ENCODE measurements around the gene VCPKMT. TPM values are rescaled to one million over a fixed set of nuclear protein-coding genes. Genes with fewer than 3 reads are reported as not detected.

Gene VCPKMT
- total and polyA plus RNA-seq, 8 donors: 2.8 to 13.3 (median 3.0) TPM

GRCh38 chr14:50106178-50106577 is 10.2 kb downstream of the VCPKMT start:
- 69 to 74% methylated on average over 4 of the region's 4 CpGs for WGBS, 2 donors
- ATAC-seq: no peak
- intact Hi-C loops (cut with DNase I): loop anchor here in 2 of 3 donors (5.0 to 10.0 kb wide), 2 partner anchors 221 to 239 kb away; no protein-coding TSS in a partner anchor
- Histone ChIP-seq H3K4me1 (peaks cover 4 to 11% (median 8%) of the 10 kb centered on the region in 3 donors), H3K27me3 (no peaks in the 10 kb centered on the region), H3K27ac (no peak overlapping the region), H3K36me3 (peaks cover 0 to 19% (median 0%) of the 10 kb centered on the region in 3 donors), H3K9me3 (no peaks in the 10 kb centered on the region), H3K4me3 (no peak overlapping the region)
- TF ChIP-seq CTCF (IDR thresholded peaks at IDR 0.05): no peak
- DNase-seq: no peak
- FAIRE-seq: no peak

GRCh38 chr14:50103558-50103957 is 12.8 kb downstream of the VCPKMT start:
- ATAC-seq: no peak
- peaks cover 4 to 18% (median 11%) of the 10 kb centered on the region in 3 donors for H3K4me1 ChIP-seq
- DNase-seq: no peak
- no peak overlapping the region for H3K4me3 ChIP-seq
- WGBS, 2 donors: 84 to 85% methylated on average over 6 of the region's 6 CpGs
- no peak for TF ChIP-seq CTCF (IDR thresholded peaks at IDR 0.05)
- no peaks in the 10 kb centered on the region for H3K36me3 ChIP-seq
- H3K27ac ChIP-seq: no peak overlapping the region
- intact Hi-C loops (cut with DNase I): loop anchor here in 1 of 3 donors (10.0 kb wide), 1 partner anchor 219 kb away; no protein-coding TSS in a partner anchor
- no peak for FAIRE-seq
- no peaks in the 10 kb centered on the region for H3K9me3 ChIP-seq
- H3K27me3 ChIP-seq: no peaks in the 10 kb centered on the region

DNA sequence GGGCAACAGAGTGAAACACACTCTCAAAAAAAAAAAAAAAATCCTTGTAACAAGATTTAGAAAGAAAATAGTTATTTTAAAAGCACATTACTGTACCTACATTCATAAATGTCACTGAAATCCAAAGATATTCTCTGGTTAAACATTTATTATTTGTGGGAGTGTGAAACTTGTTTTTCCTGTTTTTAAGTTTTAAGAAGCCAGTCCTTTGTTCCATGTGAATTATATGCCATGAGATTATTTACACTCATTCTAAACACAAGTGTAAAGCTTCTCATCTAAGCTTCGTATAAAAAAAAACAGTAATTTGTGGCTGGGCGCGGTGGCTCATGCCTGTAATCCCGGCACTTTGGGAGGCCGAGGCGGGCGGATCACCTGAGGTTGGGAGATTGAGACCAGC is 15.0 kb downstream of the VCPKMT start:
- peak; percentile 51 to 63 (median 54) for ATAC-seq
- no peaks in the 10 kb centered on the region for H3K36me3 ChIP-seq
- intact Hi-C loops (cut with DNase I): loop anchor here in 1 of 3 donors (10.0 kb wide), 1 partner anchor 217 kb away; no protein-coding TSS in a partner anchor
- FAIRE-seq: no peak
- no peak for TF ChIP-seq CTCF (IDR thresholded peaks at IDR 0.05)
- 48 to 54% methylated on average over 7 of the region's 7 CpGs for WGBS, 2 donors
- no peaks in the 10 kb centered on the region for H3K9me3 ChIP-seq
- H3K4me1 ChIP-seq: peaks cover 0 to 13% (median 11%) of the 10 kb centered on the region in 3 donors
- peak overlapping the region in 2 of 4 donors; percentile 8 to 37 for H3K27ac ChIP-seq
- H3K4me3 ChIP-seq: no peak overlapping the region
- no peak for DNase-seq
- no peaks in the 10 kb centered on the region for H3K27me3 ChIP-seq

DNA sequence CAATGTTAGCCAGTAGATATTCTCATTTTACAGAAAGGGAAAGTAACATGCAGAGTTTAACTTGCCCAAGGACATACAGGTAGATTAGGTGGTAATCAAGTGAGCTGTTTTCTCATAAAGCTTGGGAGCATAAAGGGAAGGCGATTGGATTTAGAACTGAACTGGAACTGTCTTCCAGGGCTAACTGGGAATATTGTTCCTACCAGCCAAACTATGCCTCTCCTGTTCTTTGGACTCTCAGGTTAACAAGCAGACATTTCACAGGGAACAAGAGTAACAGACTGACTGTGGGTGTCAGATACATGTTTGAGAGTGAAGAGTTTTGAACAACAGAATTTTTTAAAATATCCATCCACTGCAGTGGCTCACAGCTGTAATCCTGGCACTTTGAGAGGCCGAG is 15.6 kb downstream of the VCPKMT start:
- no peaks in the 10 kb centered on the region for H3K9me3 ChIP-seq
- WGBS, 2 donors: 62 to 63% methylated on average over 2 of the region's 2 CpGs
- DNase-seq (no peak), FAIRE-seq (no peak), ATAC-seq (no peak)
- no peaks in the 10 kb centered on the region for H3K27me3 ChIP-seq
- intact Hi-C loops (cut with DNase I): loop anchor here in 1 of 3 donors (10.0 kb wide), 1 partner anchor 216 kb away; no protein-coding TSS in a partner anchor
- H3K27ac ChIP-seq: no peak overlapping the region
- no peak overlapping the region for H3K4me3 ChIP-seq
- TF ChIP-seq CTCF (IDR thresholded peaks at IDR 0.05): no peak
- peaks cover 0 to 13% (median 11%) of the 10 kb centered on the region in 3 donors for H3K4me1 ChIP-seq
- H3K36me3 ChIP-seq: no peaks in the 10 kb centered on the region

GRCh38 chr14:50099335-50099734 is 17.0 kb downstream of the VCPKMT start:
- no peak for TF ChIP-seq CTCF (IDR thresholded peaks at IDR 0.05)
- intact Hi-C loops (cut with DNase I): no loop called here
- FAIRE-seq (no peak), ATAC-seq (no peak), DNase-seq (no peak)
- H3K4me1 ChIP-seq: peaks cover 0 to 13% (median 11%) of the 10 kb centered on the region in 3 donors
- WGBS, 2 donors: 78 to 93% methylated on average over 4 of the region's 4 CpGs
- no peaks in the 10 kb centered on the region for H3K36me3 ChIP-seq
- H3K9me3 ChIP-seq: no peaks in the 10 kb centered on the region
- H3K27me3 ChIP-seq: no peaks in the 10 kb centered on the region
- H3K4me3 ChIP-seq: no peak overlapping the region
- H3K27ac ChIP-seq: no peak overlapping the region
